KMS-11 (cell line): Measurements from ENCODE around the gene SLC4A1AP.

Experiments
- H2AFZ ChIP-seq: fragments of 200-600 bp; sonication (generic); 2 replicates; pipeline ENCODE4 v1.6.1; 2016; ENCODE audit warnings: antibody characterized with exemption, mixed run types, low read depth
- H3K27ac ChIP-seq: fragments of 200-600 bp; sonication (generic); 2 replicates; pipeline ENCODE4 v1.6.1; 2016; ENCODE audit warnings: mild to moderate bottlenecking, mixed run types
- H3K27me3 ChIP-seq: fragments of 200-600 bp; sonication (generic); 2 replicates; pipeline ENCODE4 v1.6.1; 2017; ENCODE audit warnings: mild to moderate bottlenecking, low read depth, mixed run types, moderate library complexity; ENCODE audit not compliant: insufficient read depth
- H3K36me3 ChIP-seq: fragments of 200-600 bp; sonication (generic); 2 replicates; pipeline ENCODE4 v1.6.1; 2017; ENCODE audit warnings: mild to moderate bottlenecking, mixed run types; ENCODE audit not compliant: insufficient read depth
- H3K4me1 ChIP-seq: fragments of 200-600 bp; sonication (generic); 2 replicates; pipeline ENCODE4 v1.6.1; 2016; ENCODE audit warnings: mild to moderate bottlenecking, low read depth, mixed run types; ENCODE audit not compliant: poor library complexity, severe bottlenecking
- H3K4me2 ChIP-seq: fragments of 200-600 bp; sonication (generic); 2 replicates; pipeline ENCODE4 v1.7.0; 2016; ENCODE audit warnings: mild to moderate bottlenecking, mixed run types
- H3K4me3 ChIP-seq: fragments of 200-600 bp; sonication (generic); IDR thresholded peaks from 2 replicates; pipeline ENCODE4 v1.6.1; 2017; ENCODE audit warnings: low read depth, low read length, mixed read lengths; ENCODE audit not compliant: insufficient read depth
- H3K79me2 ChIP-seq: fragments of 200-600 bp; sonication (generic); 2 replicates; pipeline ENCODE4 v1.6.1; 2016; ENCODE audit warnings: low read depth, mixed run types; ENCODE audit not compliant: insufficient read depth
- H3K9ac ChIP-seq: fragments of 200-600 bp; sonication (generic); 2 replicates; pipeline ENCODE4 v1.6.1; 2016; ENCODE audit warnings: mild to moderate bottlenecking, mixed run types
- H4K20me1 ChIP-seq: fragments of 200-600 bp; sonication (generic); 2 replicates; pipeline ENCODE4 v1.6.1; 2016; ENCODE audit warnings: mild to moderate bottlenecking, mixed run types; ENCODE audit not compliant: insufficient read depth
- TF ChIP-seq, protein P1 (sequence below): fragments of 200-600 bp; sonication (generic); conservative IDR thresholded peaks from 2 replicates; pipeline ENCODE4 v1.6.1; 2017; ENCODE audit warnings: low read depth, mild to moderate bottlenecking, antibody characterized with exemption, low read length, moderate library complexity, mixed read lengths

SLC4A1AP gene

DNA sequence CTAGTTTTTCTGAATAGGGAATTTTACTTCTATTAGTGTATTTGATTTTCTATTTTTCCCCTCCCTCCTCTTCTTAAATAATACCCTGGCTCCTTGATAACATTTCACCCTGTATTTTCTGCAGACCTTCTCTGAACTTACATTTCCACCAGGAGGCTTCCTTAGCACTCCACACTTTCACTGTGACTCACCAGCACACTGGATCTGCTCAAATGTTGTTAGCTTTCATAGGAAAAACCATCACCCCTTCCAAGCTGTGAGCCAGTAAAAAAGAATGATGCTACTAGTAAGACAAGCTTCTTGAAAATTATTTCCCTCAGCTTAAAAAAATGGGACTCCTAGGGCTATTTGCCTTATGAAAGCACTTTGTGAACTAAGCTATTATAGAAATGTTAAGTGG, 16.4 kb upstream of the SLC4A1AP start:
- Histone ChIP-seq H3K27ac (no peak overlapping the region), H4K20me1 (no peaks in the 10 kb centered on the region), H2AFZ (no peak overlapping the region), H3K4me1 (no peaks in the 10 kb centered on the region), H3K79me2 (no peaks in the 10 kb centered on the region), H3K4me3 (no peak overlapping the region), H3K9ac (no peak overlapping the region), H3K36me3 (no peaks in the 10 kb centered on the region; the same call in 1 of the 2 replicates), H3K4me2 (no peak overlapping the region), H3K27me3 (no peaks in the 10 kb centered on the region)
- TF ChIP-seq, protein P1, sequence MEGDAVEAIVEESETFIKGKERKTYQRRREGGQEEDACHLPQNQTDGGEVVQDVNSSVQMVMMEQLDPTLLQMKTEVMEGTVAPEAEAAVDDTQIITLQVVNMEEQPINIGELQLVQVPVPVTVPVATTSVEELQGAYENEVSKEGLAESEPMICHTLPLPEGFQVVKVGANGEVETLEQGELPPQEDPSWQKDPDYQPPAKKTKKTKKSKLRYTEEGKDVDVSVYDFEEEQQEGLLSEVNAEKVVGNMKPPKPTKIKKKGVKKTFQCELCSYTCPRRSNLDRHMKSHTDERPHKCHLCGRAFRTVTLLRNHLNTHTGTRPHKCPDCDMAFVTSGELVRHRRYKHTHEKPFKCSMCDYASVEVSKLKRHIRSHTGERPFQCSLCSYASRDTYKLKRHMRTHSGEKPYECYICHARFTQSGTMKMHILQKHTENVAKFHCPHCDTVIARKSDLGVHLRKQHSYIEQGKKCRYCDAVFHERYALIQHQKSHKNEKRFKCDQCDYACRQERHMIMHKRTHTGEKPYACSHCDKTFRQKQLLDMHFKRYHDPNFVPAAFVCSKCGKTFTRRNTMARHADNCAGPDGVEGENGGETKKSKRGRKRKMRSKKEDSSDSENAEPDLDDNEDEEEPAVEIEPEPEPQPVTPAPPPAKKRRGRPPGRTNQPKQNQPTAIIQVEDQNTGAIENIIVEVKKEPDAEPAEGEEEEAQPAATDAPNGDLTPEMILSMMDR = no peak

DNA sequence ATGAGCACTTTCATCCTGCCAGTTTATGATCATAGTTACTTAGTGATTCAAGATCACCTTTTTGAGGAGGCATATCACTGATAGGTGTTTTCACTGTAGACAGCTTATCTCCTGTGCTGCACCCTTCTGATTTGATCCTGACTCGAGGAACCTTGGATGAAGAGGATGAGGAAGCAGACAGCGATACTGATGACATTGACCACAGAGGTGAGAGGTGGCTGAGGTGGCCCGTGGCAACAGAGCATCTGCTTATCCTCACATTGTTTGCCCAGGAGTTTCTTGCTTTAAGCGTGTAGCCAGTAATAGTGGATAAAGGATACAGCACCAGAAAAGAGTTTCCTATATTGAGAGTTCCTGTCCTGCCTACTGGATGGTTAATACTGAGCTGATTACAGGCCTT, 16.0 kb upstream of the SLC4A1AP start:
- Histone ChIP-seq H3K4me2 (no peak overlapping the region), H3K27me3 (no peaks in the 10 kb centered on the region), H3K79me2 (no peaks in the 10 kb centered on the region), H3K36me3 (no peaks in the 10 kb centered on the region; the same call in 1 of the 2 replicates), H2AFZ (no peak overlapping the region), H3K4me3 (no peak overlapping the region), H3K27ac (no peak overlapping the region), H4K20me1 (no peaks in the 10 kb centered on the region), H3K9ac (no peak overlapping the region), H3K4me1 (no peaks in the 10 kb centered on the region)
- TF ChIP-seq, protein P1 = no peak

DNA sequence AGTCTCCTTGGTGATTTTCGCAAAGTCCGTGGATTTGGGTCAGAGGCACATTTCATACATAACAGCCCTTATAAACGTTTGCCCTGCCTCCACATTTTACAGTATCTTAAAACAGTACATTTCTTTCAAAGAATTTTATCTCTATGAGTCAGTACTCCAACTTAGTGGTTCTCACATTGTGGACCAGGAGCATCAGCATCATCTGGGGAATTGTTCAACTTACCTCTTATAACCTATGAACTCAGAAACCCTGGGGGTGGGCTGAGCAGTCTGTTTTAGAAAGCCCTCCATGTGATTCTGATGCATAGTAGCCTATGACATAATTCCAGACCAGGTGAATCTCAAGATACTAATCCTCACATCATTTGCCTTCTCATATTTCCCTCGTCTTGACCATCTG, 12.6 kb upstream of the SLC4A1AP start:
- Histone ChIP-seq H3K79me2 (no peaks in the 10 kb centered on the region), H2AFZ (no peak overlapping the region), H3K27ac (no peak overlapping the region), H3K9ac (no peak overlapping the region), H3K36me3 (no peaks in the 10 kb centered on the region; the same call in 1 of the 2 replicates), H3K27me3 (no peaks in the 10 kb centered on the region), H4K20me1 (no peaks in the 10 kb centered on the region), H3K4me1 (no peaks in the 10 kb centered on the region), H3K4me2 (no peak overlapping the region), H3K4me3 (no peak overlapping the region)
- TF ChIP-seq, protein P1 = no peak

DNA sequence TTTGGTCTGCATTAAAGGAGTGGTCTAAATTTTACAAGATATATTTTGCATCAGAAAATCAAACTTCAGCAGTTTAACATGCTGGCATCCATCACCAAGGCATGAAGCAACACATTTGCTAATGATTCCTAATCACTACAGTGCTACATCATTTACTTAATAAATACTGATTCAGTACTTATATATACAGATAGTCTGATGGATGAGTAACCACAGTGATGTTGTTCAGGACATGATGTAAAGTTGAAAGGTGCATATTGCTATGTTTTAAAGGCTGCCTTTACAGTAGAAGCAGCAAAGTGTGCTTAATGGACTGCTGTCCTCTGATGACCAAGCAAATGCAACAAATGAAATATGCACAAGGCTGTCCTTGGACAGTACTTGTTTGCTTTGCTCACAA, 11.3 kb upstream of the SLC4A1AP start:
- Histone ChIP-seq H3K36me3 (no peaks in the 10 kb centered on the region; the same call in 1 of the 2 replicates), H3K4me2 (no peak overlapping the region), H2AFZ (no peak overlapping the region), H4K20me1 (no peaks in the 10 kb centered on the region), H3K4me3 (no peak overlapping the region), H3K4me1 (no peaks in the 10 kb centered on the region), H3K27ac (no peak overlapping the region), H3K9ac (no peak overlapping the region), H3K27me3 (no peaks in the 10 kb centered on the region), H3K79me2 (no peaks in the 10 kb centered on the region)
- TF ChIP-seq, protein P1 = no peak
